Measurements from ENCODE around the gene FAM151A. TPM values are rescaled to one million over a fixed set of nuclear protein-coding genes. Genes with fewer than 3 reads are reported as not detected.

FAM151A gene
- total RNA-seq, 1 donor from 2014 or later: not detected

DNA sequence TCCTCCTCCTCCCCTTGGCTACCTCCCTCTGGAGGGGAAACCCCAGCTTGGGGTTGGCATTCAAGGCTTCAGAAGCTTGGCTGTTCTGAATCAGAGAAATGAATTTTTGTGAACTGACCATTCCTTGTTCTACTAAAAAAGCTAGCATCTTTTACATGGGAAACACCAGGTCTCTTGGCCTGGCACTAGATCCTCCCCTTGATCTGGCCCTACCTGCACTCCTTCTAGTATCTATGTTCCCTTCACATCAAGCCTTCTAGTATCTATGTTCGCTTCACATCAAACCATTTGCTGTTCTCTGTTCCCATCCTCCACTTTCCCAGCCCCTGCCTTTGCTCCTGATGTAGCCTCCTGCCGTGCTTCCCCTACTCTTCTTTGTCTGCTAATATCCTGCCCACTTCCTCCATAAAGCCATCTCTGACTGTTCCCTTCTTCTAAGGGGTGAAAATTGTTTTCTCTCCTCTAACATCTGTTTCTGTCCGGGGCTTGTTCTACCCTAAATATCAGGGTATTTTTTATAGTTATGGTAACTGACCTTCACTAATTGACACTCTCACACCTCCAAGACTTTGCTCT lies 25.8 kb downstream of the FAM151A start:
- no peak for TF ChIP-seq CTCF (IDR thresholded peaks at IDR 0.05; ENCODE audit: insufficient read depth, low read length, poor library complexity, severe bottlenecking)
- DNase-seq (ENCODE audit: low read depth): no peak
- Histone ChIP-seq H3K36me3 (ENCODE audit: control insufficient read depth, insufficient read depth, low read length) (no peaks in the 10 kb centered on the region), H3K27me3 (ENCODE audit: control insufficient read depth, insufficient read depth, low read length) (peaks cover 2% of the 10 kb centered on the region), H3K4me3 (ENCODE audit: low read depth, low read length) (no peak overlapping the region)

DNA sequence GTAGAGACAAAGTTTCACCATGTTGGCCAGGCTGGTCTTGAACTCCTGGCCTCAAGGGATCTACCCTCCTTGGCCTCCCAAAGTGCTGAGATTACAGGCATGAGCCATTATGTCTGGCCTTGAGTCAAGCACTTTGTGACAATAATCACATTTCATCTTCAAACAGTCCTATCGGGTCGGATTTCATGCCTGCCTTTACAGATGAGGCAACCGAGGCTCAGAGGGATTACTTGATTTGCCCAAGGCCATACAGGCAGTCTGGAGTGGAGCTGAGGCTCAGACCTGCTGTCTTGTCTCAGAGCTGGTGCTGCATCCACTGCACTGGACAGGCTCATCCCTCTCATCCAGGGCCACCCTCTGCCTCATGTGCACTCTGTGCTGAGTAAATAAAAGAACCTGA lies 26.6 kb downstream of the FAM151A start:
- H3K4me3 ChIP-seq (ENCODE audit: low read depth, low read length): no peak overlapping the region
- no peak for DNase-seq (ENCODE audit: low read depth)
- H3K36me3 ChIP-seq (ENCODE audit: control insufficient read depth, insufficient read depth, low read length): no peaks in the 10 kb centered on the region
- H3K27me3 ChIP-seq (ENCODE audit: control insufficient read depth, insufficient read depth, low read length): no peaks in the 10 kb centered on the region
- no peak for TF ChIP-seq CTCF (IDR thresholded peaks at IDR 0.05; ENCODE audit: insufficient read depth, low read length, poor library complexity, severe bottlenecking)

GRCh38 chr1:54595956-54596498 lies 27.3 kb downstream of the FAM151A start:
- no peaks in the 10 kb centered on the region for H3K36me3 ChIP-seq (ENCODE audit: control insufficient read depth, insufficient read depth, low read length)
- DNase-seq (ENCODE audit: low read depth): no peak
- H3K27me3 ChIP-seq (ENCODE audit: control insufficient read depth, insufficient read depth, low read length): no peaks in the 10 kb centered on the region
- H3K4me3 ChIP-seq (ENCODE audit: low read depth, low read length): no peak overlapping the region
- TF ChIP-seq CTCF (IDR thresholded peaks at IDR 0.05; ENCODE audit: insufficient read depth, low read length, poor library complexity, severe bottlenecking): no peak

DNA sequence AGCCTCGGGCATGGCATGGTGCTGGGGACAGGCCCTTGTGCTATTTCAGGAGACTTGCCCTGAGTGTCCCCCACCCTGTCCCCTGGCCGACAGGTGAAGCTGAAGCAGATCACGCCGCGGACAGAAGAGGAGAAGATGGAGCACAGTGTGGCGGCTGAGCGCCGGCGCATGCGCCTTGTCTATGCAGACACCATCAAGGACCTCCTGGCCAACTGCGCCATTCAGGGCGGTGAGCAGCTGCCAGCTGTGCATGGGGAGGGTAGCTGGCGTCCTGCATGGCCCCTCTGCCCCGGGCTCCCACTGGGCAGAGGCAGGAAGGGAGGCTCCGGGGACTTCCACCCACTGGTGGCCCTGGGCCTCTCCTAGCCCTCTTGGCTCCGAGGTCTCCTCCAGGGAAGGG lies 28.9 kb downstream of the FAM151A start:
- H3K27me3 ChIP-seq (ENCODE audit: control insufficient read depth, insufficient read depth, low read length): no peaks in the 10 kb centered on the region
- no peaks in the 10 kb centered on the region for H3K36me3 ChIP-seq (ENCODE audit: control insufficient read depth, insufficient read depth, low read length)
- TF ChIP-seq CTCF (IDR thresholded peaks at IDR 0.05; ENCODE audit: insufficient read depth, low read length, poor library complexity, severe bottlenecking): no peak
- no peak for DNase-seq (ENCODE audit: low read depth)
- H3K4me3 ChIP-seq (ENCODE audit: low read depth, low read length): no peak overlapping the region

DNA sequence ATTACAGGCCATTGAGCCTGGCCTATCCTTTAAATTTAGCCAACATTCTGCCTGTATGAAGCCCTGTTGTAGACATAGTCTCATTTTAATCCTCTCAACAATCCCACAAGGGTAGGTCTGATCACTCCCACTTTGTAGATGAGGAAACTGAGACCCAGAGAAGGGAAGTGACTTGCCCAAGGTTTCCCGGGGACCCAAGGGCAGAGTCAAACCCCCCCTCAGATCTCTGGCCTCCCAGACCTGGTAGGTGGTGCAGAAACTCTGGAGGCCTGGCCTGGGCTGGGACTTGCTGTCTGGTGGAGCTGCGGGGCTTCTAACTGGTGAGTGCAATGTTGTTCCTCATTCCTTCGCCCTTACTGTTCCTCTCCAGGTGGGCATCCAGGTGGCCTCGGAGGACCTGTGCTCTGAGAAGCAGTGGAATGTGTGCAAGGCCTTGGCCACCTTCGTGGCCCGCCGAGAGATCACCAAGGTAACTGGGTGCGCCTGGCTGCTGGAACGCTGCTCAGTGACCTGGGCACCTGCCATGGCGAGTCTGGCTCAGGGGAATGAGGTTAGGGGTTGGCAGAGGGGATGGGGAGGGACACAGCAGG lies 29.7 kb downstream of the FAM151A start:
- TF ChIP-seq CTCF (IDR thresholded peaks at IDR 0.05; ENCODE audit: insufficient read depth, low read length, poor library complexity, severe bottlenecking): no peak
- Histone ChIP-seq H3K4me3 (ENCODE audit: low read depth, low read length) (no peak overlapping the region), H3K27me3 (ENCODE audit: control insufficient read depth, insufficient read depth, low read length) (no peaks in the 10 kb centered on the region), H3K36me3 (ENCODE audit: control insufficient read depth, insufficient read depth, low read length) (no peaks in the 10 kb centered on the region)
- DNase-seq (ENCODE audit: low read depth): no peak

All from kidney epithelial cell (primary cell).